Occipital lobe (tissue), 2 donors: ENCODE results near the gene RIT1. TPM values are rescaled to one million over a fixed set of nuclear protein-coding genes. Genes with fewer than 3 reads are reported as not detected.
"Not testable (repeated sequence)": the region's sequence is repeated elsewhere in the genome, so short reads cannot be mapped to it uniquely, and the experiment has no call there.

Experiments
- DNase-seq: peaks from one replicate; lab custom pipeline; 2025; lab: John Stamatoyannopoulos, UW
- total RNA-seq: library from RNA; depleted of rRNA; stranded (reverse); fragments of >200 nt; gene quantifications from one replicate; pipeline ENCODE4 v1.2.3, GENCODE V29; 2014

Gene RIT1
- total RNA-seq, 1 donor from 2014 or later, result 32.0 TPM

DNA sequence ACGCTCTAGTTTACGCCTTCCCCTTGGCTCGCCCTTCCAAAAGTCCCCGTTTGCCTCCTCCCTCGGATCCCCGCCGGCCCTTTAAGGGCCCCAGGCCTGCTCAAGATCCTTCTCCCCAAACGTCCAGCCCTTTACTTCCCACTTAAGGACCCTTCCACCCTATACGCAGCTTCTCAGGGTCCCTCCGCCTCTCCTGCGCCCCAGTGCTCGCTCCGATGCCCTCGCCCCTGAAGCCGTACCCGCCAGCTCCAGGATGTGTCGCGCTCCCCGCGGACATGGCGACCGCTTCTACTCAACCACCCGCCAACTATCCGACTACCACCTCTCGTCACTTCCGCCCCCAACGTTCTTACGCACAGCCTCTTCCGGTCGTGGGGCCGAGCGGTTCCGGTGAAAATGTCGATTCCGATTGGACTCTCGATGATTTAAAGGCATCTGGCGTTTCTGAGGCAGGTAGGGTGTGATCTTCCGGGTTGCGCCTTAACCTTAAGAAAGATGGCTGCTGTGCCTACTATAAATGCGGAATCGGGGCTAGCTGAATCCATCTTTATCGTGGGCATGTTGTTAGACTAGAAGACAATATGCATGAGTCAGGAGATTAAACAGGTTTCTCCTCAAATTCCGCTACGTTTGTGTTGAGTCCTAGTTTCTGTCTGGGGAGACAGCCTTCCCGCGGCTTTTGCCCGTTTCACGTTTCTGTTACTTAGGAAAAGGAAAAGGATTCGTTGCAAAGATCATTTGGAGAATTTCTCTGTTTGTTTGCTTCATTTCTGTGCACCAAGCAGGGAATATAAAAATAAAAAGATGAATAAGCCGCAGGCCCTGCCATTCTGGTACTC is 23.2 kb upstream of the RIT1 start, which contains the start of gene KHDC4:
KHDC4 (minus strand) TSS at position 317 of the 839 bp plus-strand sequence; CDS start at position 277, 40 bp downstream.
- DNase-seq, result peak; percentile 93

DNA sequence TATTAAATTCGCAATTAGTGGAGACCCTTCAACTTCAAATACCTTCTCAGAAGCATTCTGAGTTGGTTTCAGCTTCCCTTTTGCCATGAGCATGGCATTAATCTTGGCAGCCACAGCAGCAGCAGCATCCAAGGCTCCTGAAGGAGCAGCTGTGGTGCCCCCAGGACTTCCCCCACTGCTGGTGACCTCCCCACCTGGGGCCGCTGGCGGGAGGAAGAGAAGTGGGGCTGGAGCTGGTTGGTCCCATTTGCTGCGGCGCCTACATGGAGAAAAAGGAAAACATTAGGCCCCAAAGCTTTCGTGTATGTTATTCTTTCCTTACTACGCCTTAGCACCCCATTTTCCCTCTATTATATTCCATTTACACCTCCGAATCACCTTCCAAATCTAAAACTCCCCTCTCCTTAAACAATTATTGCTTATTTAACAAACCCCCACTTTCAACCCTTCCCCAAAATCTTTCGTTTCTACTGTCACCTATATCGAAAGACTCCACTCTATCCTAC is 22.5 kb upstream of the RIT1 start:
- no peak for DNase-seq

DNA sequence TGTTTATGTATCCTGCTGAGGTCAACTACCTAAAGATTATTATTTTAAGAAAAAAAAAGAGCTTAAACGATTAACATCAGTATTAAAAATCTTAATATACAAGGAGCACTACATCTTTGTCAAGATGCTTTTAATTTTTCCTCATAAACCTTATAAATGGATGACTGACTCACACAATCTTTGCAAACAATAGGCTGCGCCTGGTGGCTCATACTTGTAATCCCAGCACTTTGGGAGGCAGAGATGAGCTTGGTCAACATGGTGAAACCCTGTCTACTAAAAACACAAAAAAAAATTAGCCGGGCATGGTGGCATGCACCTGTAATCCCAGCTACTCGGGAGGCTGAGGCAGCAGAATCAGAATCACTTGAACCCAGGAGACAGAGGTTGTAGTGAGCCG is 21.3 kb upstream of the RIT1 start:
- no peak for DNase-seq

DNA sequence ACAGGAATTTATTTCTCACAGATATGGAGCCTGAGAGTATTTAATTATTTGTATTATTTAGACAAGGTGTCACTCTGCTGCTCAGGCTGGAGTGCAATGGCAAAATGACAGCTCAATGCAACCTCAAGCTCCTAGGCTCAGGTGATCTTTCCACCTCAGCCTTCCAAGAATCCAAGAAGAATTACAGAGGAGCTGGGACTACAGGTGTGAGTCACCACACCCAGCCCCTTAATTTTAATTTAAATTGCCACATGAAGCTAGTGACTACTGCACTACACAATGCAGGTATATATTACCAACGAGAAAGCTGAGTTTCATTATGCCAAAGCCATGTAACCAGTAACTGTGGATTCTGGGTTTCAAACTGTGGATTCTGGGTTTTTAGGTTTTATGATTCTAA is 20.9 kb upstream of the RIT1 start:
- no peak for DNase-seq

DNA sequence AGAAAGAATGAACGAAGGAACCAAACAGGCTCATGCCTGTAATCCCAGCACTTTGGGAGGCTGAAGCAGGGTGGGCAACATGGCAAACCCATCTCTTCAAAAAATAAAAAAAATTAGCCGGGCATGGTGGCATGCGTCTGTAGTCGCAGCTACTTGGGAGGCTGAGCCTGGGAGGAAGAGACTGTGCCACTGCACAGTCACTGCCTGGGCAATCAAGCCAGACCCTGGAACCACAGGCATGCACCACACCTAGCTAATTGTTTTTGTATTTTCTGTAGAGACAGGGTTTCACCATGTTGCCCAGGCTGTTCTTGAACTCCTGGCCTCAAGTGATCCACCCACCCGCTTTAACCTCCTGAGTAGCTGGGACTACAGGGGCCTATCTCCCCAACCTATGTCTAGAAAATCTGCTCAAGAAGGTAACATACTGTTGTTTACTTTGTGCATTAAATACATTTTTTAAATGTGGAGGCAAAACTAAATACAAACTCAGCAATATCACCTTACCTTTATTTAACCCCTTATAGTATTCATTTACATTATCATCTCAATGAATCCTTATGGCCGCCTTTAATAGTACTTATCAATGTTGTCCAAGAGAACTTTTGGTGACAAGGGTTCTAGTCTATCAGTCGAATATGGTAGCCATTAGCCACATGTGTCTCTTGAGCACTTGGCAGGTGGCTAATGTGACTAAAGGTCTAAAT is 20.3 kb upstream of the RIT1 start:
- no peak for DNase-seq

DNA sequence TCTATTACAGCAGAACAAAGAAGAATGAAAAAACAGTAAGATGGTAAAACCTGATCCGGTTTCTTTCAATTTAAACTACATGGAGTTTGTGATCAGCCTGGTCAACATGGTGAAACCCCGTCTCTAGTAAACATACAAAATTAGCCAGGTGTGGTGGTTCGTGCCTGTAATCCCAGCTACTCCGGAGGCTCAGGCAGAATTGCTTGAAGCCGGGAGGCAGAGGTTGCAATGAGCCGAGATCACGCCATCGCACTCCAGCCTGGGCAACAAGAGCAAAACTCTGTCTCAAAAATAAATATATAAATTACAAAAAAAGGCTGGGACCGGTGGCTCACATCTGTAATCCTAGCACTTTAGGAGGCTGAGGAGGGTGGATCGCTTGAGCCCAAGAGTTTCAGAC is 19.6 kb upstream of the RIT1 start:
- not testable (repeated sequence) for DNase-seq

DNA sequence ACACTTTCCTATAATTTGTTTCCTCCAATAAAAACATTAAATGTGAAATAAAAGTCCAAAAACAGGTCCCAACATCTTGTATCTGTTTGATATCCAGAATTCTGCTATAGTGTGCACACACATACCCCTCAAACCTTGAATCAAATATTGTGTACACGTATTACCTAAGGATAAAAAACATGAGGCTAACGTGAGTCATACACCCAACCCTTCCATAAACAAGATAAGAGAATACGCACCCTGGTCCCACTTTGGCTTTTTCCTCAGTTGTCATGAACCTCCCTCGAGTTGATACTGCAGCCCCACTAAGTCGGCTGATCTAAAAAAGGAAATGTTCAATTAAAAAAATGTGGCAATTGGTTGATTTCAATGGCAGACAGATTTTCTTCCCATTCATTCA is 17.9 kb upstream of the RIT1 start:
- DNase-seq, result no peak

DNA sequence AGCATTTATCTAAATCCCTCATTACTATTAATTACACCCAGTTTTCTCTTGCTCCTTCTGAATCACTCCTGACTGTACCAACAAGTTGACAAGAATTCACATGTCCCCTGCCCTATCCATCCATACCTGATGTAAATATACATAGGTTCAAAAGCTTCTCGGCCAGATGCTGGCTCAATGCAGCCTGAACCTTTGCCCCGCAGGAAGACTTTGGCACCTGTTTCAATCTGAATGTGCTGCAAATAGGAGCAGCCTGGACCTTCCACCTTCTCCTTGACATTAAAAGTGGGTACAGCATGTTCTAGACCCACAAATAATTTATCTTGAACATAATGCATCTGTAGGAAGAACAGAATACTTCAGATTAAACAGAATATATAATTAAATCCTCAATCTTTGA is 14.4 kb upstream of the RIT1 start:
- no peak for DNase-seq

DNA sequence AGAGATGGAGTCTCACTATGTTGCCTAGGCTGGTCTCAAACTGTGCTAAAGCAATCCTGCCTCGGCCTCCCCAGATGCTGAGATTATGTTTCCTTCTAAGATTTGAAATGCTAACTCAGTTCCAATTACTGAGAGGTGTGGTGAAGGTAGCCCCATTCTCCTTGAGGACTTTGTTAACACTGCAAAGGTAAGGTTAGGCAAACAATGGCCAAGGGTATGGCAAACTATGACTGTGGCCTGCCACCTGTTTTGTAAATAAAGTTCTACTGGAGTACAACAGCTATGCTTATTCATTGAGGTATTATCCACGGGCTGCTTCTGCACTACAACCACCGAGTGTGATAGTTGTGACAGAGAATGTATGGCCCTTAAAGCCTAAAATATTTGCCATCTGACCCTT is 9.6 kb upstream of the RIT1 start:
- no peak for DNase-seq

DNA sequence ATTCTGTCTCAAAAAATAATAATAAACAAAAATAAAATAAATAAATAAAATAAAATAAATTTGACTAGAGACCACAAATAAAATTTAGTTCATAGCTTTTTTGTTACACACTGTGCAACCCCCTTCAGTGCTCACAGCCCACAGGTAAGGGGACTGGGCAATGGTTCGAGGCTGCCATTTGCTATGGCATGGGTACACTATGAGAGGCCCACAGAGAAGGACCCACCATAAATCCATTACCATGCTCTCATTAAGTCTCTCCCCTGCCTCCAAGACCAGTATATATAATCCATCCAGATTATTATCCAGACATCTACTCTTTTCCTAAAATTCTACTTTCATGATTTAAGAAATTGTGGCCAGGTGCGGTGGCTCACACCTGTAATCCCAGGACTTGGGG is 8.7 kb upstream of the RIT1 start:
- no peak for DNase-seq

DNA sequence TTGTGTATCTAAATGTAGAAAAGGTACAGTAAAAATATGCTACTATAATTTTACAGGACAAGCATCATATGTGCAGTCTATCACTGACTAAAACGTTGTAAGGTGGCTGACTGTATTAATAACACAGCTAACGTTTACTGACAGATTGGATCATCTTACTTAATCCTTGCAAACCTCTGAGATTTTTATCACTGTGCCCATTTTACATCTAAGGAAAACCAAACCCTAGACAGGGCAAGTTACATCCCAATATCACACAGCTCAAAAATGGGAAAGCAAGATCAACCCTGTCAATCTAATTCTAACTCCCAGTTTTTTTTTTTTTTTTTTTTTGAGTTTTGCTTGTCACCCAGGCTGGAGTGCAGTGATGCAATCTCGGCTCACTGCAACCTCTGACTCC is 7.5 kb upstream of the RIT1 start:
- no peak for DNase-seq

DNA sequence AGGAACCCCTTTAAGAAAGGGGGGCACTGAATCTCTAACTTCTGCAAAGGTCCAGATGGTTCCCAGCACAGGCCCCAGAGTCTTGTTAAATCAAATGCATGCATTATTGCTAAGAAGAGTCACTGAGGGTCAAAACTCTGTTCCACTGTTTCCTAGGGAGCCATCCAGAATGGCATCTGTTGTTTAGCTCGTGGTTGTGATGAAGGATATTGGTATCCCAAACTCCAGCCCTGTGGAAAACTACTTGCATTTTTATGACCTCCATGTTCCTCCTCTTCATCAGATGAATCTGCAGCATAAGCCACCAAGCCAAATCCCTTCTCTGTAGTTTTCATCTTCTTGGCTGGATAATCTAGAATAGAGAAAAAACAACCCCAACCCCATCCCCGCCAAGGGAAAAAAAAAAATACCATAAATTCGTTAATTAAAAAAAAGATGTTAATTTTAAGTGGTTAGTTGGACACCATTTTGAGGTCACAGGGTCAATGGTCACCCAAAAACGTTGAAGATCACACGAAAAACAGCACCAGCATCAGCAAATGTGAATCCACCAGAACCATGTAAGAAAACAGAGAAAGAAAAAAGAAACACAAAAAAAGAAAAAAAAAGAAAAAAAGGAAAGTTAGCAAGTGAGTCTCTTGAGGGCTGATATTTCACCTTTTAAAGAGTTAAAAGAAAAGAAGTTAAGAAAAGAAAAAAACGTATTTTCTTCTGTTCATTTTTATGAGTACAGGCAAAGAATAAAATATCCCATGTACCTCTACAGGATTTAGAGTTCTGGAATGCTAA is 3.0 kb upstream of the RIT1 start:
- DNase-seq, result no peak

DNA sequence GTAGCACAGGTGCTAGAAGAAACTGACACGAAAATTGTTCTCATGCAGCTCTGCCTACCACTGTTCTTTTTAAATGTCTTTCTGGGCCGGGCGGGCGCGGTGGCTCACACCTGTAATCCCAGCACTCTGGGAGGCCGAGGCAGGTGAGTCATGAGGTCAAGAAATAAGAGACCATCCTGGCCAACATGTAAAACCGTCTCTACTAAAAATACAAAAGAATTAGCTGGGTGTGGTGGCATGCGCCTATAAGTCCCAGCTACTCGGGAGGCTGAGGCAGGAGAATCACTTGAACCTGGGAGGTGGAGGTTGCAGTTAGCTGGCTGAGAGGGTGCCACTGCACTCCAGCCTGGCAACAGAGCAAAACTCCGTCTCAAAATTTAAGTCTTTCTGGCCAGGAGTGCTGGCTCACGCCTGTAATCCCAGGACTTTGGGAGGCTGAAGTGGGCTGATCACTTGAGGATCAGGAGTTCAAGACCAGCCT is 947 bp upstream of the RIT1 start:
- no peak for DNase-seq

DNA sequence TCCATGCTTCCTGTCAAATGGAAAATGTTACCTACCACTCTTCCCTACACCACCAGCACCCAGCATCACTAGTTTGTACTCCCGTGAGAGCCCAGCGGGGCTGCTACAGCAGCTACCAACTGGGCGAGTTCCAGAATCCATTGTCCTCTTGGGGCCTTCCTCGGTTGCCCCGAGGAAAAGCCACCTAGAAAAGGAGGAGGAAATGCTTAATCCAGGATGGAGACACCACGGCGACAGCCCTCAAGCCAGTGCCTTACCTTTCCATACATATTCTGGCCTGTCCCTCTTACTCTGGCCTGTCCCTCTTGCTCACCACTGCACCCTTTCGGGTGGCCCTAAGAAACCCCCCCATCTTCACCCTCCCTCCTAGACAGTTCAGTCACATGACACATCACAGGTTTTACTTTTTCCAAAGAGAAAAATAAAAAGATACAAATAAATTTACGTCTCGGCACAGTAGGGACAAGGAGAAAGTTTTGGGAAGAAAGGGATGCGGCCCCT is 478 bp downstream of the RIT1 start:
- peak; percentile 31 for DNase-seq

DNA sequence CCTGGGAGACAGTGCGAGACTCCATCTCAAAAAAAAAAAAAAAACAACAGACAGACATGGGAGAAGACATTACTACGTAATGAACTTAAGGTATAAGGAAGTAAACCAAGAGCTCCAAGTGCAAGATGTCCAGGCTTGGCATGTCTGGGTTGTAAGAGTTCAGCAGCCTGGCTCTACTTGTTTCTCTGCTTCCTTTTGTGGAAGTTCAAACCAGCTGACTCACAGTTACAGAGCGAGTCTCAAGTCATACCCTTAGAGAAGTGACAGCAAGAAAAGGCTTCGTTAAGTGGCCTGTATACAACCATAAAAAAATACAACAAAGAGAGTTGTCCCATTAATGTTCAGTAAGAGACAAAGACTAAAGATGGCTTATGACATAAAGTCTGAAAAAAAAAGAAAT is 1.3 kb downstream of the RIT1 start:
- no peak for DNase-seq

DNA sequence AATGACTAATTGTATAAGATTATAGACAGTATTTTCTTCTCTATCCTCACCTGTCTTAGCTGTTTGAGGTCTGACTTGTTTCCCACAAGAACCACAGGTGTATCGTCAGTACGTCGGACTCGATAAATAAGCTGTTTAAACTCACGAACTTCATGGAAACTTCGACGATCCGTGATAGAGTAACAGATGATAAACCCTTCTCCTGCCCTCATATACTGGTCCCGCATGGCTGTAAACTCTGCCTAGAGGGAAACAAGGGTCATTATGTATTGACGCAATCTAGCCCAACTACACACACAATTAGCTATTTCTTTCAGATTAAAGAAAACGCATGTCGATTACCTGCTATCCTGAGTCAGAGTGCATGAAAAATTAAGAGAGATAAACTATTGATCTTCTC is 6.9 kb downstream of the RIT1 start:
- DNase-seq, result no peak

DNA sequence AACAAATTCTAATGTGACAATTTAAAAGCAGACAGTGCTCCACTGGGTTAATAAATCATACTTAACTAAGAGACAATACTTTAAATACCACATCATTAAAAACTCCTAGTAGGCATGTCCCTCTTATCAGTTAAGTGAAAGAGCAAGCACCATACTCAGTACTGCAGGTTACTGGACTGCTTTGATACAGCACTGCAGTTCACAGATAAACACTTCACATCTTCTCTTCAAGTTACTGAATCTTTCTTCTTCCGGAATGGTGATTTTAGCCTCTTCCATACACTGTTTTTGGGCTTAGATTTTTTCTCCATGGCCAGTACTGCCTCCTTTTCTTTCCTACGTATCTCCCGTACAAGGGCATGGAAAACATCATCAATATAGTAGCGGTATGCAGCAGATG is 11.0 kb downstream of the RIT1 start:
- DNase-seq, result no peak

DNA sequence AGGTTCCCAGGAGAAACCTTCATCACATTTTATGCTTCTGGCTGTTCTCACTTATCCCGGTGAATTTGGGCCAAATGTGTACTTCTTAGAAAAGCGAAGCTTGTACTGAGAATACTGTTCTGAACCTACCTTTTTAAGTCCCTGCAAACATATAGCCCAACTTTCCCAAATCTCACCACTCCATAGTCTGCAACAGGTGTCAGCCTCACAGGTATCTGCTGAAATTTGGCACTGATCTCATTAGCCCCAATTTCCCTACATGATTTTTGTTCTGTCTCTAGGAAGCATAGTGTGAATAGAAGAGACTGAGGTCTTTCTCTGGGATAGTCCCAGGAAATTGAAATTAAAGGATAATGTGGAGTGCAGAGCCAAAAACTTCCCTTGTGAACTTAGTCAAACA is 11.5 kb downstream of the RIT1 start:
- no peak for DNase-seq

DNA sequence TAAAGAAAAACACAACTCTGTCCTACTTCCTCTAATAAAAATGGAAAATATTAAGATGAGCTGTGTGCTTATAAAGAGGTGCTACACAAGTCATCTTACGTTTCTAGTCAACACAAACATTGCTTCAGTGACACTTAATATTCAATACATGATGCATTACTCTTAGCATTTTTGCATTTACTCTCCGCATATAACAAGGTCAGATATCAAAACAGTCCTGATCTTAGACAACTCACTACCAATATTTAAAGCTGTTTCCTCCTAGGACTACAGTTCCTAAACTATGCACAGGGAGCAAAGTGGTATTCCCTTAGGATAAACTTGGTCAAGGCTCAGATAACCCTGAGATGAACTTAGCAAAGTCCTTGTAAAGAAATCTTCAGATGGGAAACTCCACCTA is 12.3 kb downstream of the RIT1 start:
- DNase-seq, result no peak

DNA sequence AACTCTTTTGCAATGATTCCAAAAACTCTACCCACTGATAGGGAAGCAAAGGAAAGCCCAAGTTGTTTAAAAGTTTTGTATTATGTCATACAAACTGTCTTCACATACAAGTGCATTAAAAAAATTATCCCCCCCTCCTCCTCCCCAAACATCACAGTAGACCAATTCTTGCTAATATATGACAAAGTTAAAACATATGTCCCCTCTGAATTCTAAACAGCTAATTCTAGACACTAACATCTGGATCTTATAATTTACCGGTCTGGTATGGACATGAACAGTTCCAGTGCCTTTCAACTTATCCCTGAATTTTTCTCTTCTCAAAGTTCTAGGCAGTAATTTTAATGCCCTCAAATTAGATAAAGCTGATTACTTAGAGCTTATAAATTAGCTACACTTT is 13.4 kb downstream of the RIT1 start:
- DNase-seq, result no peak

DNA sequence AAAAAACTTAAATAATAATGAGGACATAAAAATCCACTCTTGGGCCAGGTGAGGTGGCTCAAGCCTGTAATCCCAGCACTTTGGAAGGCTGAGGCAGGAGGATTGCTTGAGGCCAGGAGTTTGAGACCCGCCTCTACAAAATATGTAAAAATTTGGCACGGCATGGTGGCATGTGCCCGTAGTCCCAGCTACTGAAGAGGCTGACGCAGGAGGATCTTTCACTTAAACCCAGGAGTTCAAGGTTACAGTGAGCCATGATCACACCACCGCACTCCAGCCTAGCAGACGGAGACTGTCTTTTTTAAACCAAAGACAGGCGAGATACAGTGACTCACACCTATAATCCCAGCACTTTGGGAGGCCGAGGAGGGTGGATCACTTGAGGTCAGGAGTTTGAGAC is 14.7 kb downstream of the RIT1 start:
- not testable (repeated sequence) for DNase-seq

DNA sequence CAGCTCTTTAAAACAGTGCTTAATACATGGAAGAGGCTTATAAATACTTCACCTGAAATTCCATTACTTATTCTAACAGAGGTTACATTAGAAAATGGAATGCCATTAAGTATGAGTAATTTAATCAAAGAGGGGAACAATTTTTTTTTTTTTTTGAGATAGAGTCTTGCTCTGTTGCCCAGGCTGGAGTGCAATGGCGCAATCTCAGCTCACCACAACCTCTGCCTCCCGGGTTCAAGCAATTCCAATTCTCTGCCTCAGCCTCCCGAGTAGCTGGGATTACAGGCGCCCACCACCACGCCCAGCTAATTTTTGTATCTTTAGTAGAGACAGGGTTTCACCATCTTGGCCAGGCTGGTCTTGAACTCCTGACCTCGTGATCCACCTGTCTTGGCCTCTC is 15.5 kb downstream of the RIT1 start:
- not testable (repeated sequence) for DNase-seq
